Endothelial cell of umbilical vein (primary cell): ENCODE measurements around the gene KIF24. TPM values are rescaled to one million over a fixed set of nuclear protein-coding genes. Genes with fewer than 3 reads are reported as not detected.
"Not testable (repeated sequence)": the region's sequence is repeated elsewhere in the genome, so short reads cannot be mapped to it uniquely, and the experiment has no call there.

ENCODE experiments used
- BruUV-seq: library from RNA; stranded (reverse); fragments of 400-500 nt; replicated peaks from 2 replicates; lab custom pipeline; 2021; lab: Mats Ljungman, UMichigan
- CTCF ChIA-PET: fragments of 300-600, 350-600 bp; sonication (Branson Sonifier 250); formaldehyde crosslinking; loops from one replicate; lab custom pipeline; 2021; ENCODE audit warnings: antibody characterized with exemption, inconsistent platforms; lab: Charles Lee
- POLR2A ChIA-PET: fragments of 300-600, 350-600 bp; sonication (Branson Sonifier 250); formaldehyde crosslinking; loops from one replicate; lab custom pipeline; 2021; ENCODE audit warnings: antibody characterized with exemption, inconsistent platforms; lab: Charles Lee
- DNase-seq: peaks from one replicate; pipeline ENCODE4 v3.0.0-alpha.2; 2011; ENCODE audit warnings: low read depth, low spot score
- FAIRE-seq: peaks from 2 replicates; lab custom pipeline; 2011; peaks lifted over from hg19 to GRCh38; lab: Jason Lieb, UNC
- H2AFZ ChIP-seq: 2 replicates; pipeline ENCODE4 v1.6.0; 2012; ENCODE audit warnings: low read depth, low read length, control low read depth, inconsistent platforms
- H3K27ac ChIP-seq: 2 replicates; pipeline ENCODE4 v1.5.1; 2011; ENCODE audit warnings: low read depth, mild to moderate bottlenecking, control low read depth, low read length, moderate library complexity; ENCODE audit not compliant: insufficient read depth
- H3K27me3 ChIP-seq, 2 experiments: 2 replicates each; pipeline versions ENCODE4 v1.6.0 to v1.6.1; 2011; ENCODE audit warnings: low read length in 2 of 2, mixed read lengths in 1 of 2; ENCODE audit not compliant: control insufficient read depth in 2 of 2, insufficient read depth in 2 of 2
- H3K36me3 ChIP-seq, 2 experiments: 2 replicates in 1 of 2; 3 replicates in 1 of 2; pipeline ENCODE4 v1.5.1; 2011; ENCODE audit warnings: low read length in 2 of 2, mild to moderate bottlenecking in 1 of 2, moderate library complexity in 1 of 2; ENCODE audit not compliant: control insufficient read depth in 2 of 2, insufficient read depth in 2 of 2; ENCODE audit errors: extremely low read depth in 1 of 2
- H3K4me1 ChIP-seq: 3 replicates; pipeline ENCODE4 v1.5.1; 2011; ENCODE audit warnings: mild to moderate bottlenecking, low read length; ENCODE audit not compliant: control insufficient read depth, insufficient read depth; ENCODE audit errors: extremely low read depth
- H3K4me2 ChIP-seq: 2 replicates; pipeline ENCODE4 v1.6.1; 2011; ENCODE audit warnings: low read length, control low read depth, mixed read lengths; ENCODE audit not compliant: insufficient read depth
- H3K4me3 ChIP-seq, 3 experiments: fragments of 200-600 bp in 1 of 3; sonication (generic), shearing (Covaris generic) in 1 of 3; replicated peaks in 1 of 3; 2 replicates each; pipeline ENCODE4 v1.5.1; 2011 to 2016; ENCODE audit warnings: control low read depth in 3 of 3, low read length in 3 of 3, mild to moderate bottlenecking in 2 of 3, inconsistent platforms in 1 of 3, low read depth in 1 of 3, moderate library complexity in 1 of 3; ENCODE audit not compliant: insufficient read depth in 1 of 3
- H3K79me2 ChIP-seq: 2 replicates; pipeline ENCODE4 v1.6.0; 2012; ENCODE audit warnings: low read length, inconsistent platforms; ENCODE audit not compliant: control insufficient read depth, insufficient read depth
- H3K9ac ChIP-seq: replicated peaks from 2 replicates; pipeline ENCODE3; 2011; ENCODE audit warnings: low read length, control low read depth; ENCODE audit not compliant: insufficient read depth; ENCODE audit errors: extremely low read depth
- H3K9me1 ChIP-seq: replicated peaks from 3 replicates; pipeline ENCODE4 v1.6.0; 2011; ENCODE audit warnings: mild to moderate bottlenecking, low read length; ENCODE audit not compliant: control insufficient read depth, insufficient read depth; ENCODE audit errors: extremely low read depth
- H3K9me3 ChIP-seq: replicated peaks from 2 replicates; pipeline ENCODE4 v1.5.1; 2012; ENCODE audit warnings: low read length, inconsistent platforms; ENCODE audit not compliant: control insufficient read depth, insufficient read depth
- H4K20me1 ChIP-seq: replicated peaks from 2 replicates; pipeline ENCODE3; 2011; ENCODE audit warnings: mild to moderate bottlenecking, low read length; ENCODE audit not compliant: control insufficient read depth, insufficient read depth; ENCODE audit errors: extremely low read depth
- EZH2 ChIP-seq: IDR thresholded peaks from 2 replicates; pipeline ENCODE4 v1.6.1; 2012; ENCODE audit warnings: borderline replicate concordance, low read depth, mild to moderate bottlenecking, moderate library complexity, low read length, inconsistent platforms; ENCODE audit not compliant: severe bottlenecking
- GATA2 ChIP-seq: IDR thresholded peaks from 2 replicates; pipeline ENCODE4 v1.7.0; 2011; ENCODE audit warnings: low read depth, mild to moderate bottlenecking, moderate library complexity, mixed read lengths, low read length; ENCODE audit not compliant: insufficient read length, insufficient read depth
- JUN ChIP-seq: IDR thresholded peaks from 2 replicates; pipeline ENCODE4 v1.6.1; 2011; ENCODE audit warnings: borderline replicate concordance, low read depth; ENCODE audit not compliant: insufficient read length, insufficient read depth
- dilution Hi-C: fragments of 300-500 bp; cut with MboI; formaldehyde crosslinking; loops from one replicate; pipeline ENCODE4 v1.15.0; 2019; ENCODE audit warnings: low sequenced_read_pairs; ENCODE audit not compliant: extremely low pct_ligation_motif_present
- intact Hi-C: fragments of 100-400 bp; cut with micrococcal nuclease; formaldehyde crosslinking; loops from one replicate; pipeline ENCODE4 v1.10.0; 2022
- polyA plus RNA-seq, 4 experiments: library from polyadenylated mRNA; depleted of rRNA in 3 of 4; stranded (reverse) in 3 of 4; unstranded in 1 of 4; fragments of >200 nt; gene quantifications; 2 replicates each; pipeline versions ENCODE4 v1.2.1 to v1.2.3, GENCODE V29; 2011 to 2012; ENCODE audit warnings: missing spikeins in 1 of 4
- total RNA-seq: library from RNA; stranded (reverse); gene quantifications from 2 replicates; pipeline ENCODE4 v1.2.3, GENCODE V29; 2021
- TF ChIP-seq, protein P1 (sequence below), 2 donors: IDR thresholded peaks; 1 replicate in 1 of 2; 2 replicates in 1 of 2; pipeline ENCODE4 v1.5.1; 2011; ENCODE audit warnings: low read length in 2 of 2, mild to moderate bottlenecking in 2 of 2, moderate library complexity in 2 of 2, control low read depth in 1 of 2, inconsistent platforms in 1 of 2, low read depth in 1 of 2; ENCODE audit not compliant: insufficient read depth in 1 of 2; ENCODE audit errors: extremely low read depth in 1 of 2

The KIF24 gene
- total and polyA plus RNA-seq, 2 donors (not counting 3 experiments of a cell fraction or from before 2014, with no cell fraction given), result 2.1 to 4.8 TPM

DNA sequence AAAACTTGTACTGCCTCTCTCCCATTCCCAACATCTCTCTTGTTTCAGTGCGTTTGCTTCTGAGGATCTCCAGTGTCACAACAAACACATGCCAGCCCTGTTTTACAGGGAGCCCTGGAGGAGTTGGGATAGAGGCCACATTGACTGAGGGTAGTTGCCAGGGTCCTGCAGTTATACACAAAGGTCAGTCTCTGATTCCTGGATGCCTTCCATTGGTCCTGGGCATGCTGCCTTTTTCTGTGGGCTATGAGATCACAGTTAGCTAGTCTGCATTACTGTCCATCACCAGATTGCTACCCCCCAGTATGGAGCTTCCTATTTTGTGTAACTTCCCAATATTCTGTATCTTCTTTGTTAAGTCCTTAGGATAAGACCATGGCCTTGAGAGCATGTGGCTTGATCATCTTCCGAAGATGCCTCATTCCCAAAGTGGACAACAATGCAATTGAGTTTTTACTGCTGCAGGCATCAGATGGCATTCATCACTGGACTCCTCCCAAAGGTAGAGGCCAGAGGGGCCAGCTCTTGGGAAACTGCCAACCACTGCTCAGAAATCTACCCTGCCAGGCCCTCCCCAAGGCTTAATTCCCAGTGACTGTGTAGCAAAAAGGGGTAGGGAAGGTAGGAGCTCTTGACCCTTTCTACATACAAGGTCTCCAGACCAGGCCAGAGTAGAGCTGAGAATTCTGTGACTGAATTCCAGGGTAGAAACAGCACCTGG, 9.8 kb upstream of the KIF24 start:
- ChIA-PET CTCF (interaction anchor here (0.6 to 1.4 kb wide), 5 partner anchors 8 to 209 kb away, joined by 3 to 7 read pairs (median 3); partner anchors contain the start of gene MYORG), POLR2A (interaction anchor here (0.6 kb wide), 1 partner anchor 460 kb away, joined by 10 read pairs; no protein-coding TSS in a partner anchor)
- Histone ChIP-seq H3K36me3 (peaks cover 4 to 25% of the 10 kb centered on the region in 2 experiments), H3K79me2 (peaks cover 2% of the 10 kb centered on the region), H3K4me2 (no peak overlapping the region), H3K9me3 (no peaks in the 10 kb centered on the region), H2AFZ (no peak overlapping the region), H3K27me3 (no peaks in the 10 kb centered on the region), H3K9me1 (no peaks in the 10 kb centered on the region), H3K4me1 (no peaks in the 10 kb centered on the region), H4K20me1 (no peaks in the 10 kb centered on the region), H3K9ac (no peak overlapping the region), H3K27ac (no peak overlapping the region), H3K4me3 (no peak overlapping the region)
- no TSS peak for BruUV-seq
- TF ChIP-seq EZH2 (no peak), GATA2 (no peak), JUN (no peak)
- TF ChIP-seq, protein P1, sequence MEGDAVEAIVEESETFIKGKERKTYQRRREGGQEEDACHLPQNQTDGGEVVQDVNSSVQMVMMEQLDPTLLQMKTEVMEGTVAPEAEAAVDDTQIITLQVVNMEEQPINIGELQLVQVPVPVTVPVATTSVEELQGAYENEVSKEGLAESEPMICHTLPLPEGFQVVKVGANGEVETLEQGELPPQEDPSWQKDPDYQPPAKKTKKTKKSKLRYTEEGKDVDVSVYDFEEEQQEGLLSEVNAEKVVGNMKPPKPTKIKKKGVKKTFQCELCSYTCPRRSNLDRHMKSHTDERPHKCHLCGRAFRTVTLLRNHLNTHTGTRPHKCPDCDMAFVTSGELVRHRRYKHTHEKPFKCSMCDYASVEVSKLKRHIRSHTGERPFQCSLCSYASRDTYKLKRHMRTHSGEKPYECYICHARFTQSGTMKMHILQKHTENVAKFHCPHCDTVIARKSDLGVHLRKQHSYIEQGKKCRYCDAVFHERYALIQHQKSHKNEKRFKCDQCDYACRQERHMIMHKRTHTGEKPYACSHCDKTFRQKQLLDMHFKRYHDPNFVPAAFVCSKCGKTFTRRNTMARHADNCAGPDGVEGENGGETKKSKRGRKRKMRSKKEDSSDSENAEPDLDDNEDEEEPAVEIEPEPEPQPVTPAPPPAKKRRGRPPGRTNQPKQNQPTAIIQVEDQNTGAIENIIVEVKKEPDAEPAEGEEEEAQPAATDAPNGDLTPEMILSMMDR (IDR thresholded peaks at IDR 0.05; ENCODE audit: extremely low read depth in 1 of 2, insufficient read depth in 1 of 2, low read depth in 1 of 2, low read length in 2 of 2), result no peak
- intact Hi-C loops (no loop called here), dilution Hi-C loops (no loop called here)
- DNase-seq, result no peak
- FAIRE-seq, result no peak

DNA sequence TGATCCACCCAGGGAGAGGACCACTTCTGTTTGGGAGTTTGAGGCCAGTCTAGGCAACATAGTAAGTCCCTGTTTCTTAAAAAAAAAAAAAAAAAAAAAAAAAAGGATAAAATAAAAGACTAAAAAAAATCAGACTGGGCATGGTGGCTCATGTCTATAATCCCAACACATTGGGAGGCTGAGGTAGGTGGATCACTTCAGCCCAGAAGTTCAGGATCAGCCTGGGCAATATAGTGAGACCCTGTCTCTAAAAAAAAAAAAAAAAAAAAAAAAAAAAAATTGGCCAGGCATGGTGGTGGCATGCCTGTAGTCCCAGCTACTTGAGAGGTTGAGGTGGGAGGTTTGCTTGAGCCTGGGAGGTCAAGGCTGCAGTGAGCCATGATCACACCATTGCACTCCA, 9.0 kb upstream of the KIF24 start:
- H4K20me1 ChIP-seq, H3K79me2 ChIP-seq, dilution Hi-C loops, DNase-seq, H3K4me2 ChIP-seq, H3K4me3 ChIP-seq, FAIRE-seq, intact Hi-C loops, H3K9me3 ChIP-seq, H2AFZ ChIP-seq, POLR2A ChIA-PET, H3K27me3 ChIP-seq, H3K27ac ChIP-seq, H3K4me1 ChIP-seq, BruUV-seq, H3K9ac ChIP-seq, H3K9me1 ChIP-seq: not testable (repeated sequence)
- peaks cover 4 to 21% of the 10 kb centered on the region in 2 experiments for H3K36me3 ChIP-seq
- CTCF ChIA-PET, result interaction anchor here (0.6 to 1.4 kb wide), 9 partner anchors 8 to 386 kb away, joined by 3 to 8 read pairs (median 3); partner anchors contain the start of gene MYORG
